GM11168 (cell line): ENCODE results near the gene TOMM40.
"Not testable (repeated sequence)": the region's sequence is repeated elsewhere in the genome, so short reads cannot be mapped to it uniquely, and the experiment has no call there.

Experiments
- in situ Hi-C: fragments of 300-500 bp; cut with MboI; formaldehyde crosslinking; loops from one replicate; pipeline ENCODE4 v1.12.0; 2022; ENCODE audit warnings: low sequenced_read_pairs; ENCODE audit not compliant: unreplicated experiment

TOMM40 gene

DNA sequence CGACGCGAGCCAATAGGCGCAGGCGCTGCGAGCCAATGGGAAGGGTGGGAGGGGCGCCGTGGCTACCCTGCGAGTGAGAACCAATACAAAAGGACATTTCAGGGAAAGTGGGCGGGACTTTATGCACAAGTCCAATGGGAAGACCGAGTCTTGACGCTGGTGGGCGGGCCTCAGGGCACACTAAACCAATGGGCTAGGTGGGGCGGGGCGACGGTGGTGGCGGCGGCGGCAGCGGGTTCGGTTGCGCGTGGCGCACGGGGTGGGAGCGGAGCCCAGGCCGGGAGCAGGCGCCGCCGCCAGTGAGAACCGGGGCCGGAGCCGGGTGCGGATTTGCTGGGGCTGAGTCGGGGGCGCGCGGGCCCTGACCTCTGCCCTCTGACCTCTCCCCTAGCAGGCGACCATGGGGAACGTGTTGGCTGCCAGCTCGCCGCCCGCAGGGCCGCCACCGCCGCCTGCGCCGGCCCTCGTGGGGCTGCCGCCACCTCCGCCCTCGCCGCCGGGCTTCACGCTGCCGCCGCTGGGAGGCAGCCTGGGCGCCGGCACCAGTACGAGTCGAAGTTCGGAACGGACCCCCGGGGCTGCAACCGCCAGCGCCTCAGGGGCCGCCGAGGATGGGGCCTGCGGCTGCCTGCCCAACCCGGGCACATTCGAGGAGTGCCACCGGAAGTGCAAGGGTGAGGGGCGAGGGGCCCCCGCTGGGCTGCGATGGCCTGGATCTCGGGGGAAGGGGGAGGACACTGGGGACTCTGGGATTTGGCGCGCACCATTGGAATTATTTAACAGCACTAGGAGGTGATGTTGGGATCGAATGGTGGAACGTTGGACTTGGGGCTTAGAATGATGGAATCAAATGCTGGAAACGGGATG lies at the start of gene TOMM40:
TSS of gene TOMM40 (plus strand) at position 239 of the 867 bp plus-strand sequence. CDS start at position 401, 162 bp downstream.
- in situ Hi-C loops = no loop called here

DNA sequence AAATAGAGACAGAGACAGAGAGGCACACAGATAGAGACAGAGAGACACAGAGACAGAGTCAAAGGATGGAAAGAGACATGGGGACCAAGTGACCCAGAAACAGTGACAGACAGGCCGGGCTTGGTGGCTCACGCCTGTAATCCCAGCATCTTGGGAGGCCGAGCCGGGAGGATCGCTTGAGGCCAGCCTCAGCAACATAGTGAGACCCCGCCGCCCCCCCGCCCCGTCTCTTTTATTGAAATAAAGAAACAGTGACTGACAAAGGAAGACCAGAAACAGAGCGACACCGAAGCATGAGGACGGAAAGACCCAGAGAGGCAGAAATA lies 45.8 kb upstream of the TOMM40 start:
- in situ Hi-C loops = no loop called here

DNA sequence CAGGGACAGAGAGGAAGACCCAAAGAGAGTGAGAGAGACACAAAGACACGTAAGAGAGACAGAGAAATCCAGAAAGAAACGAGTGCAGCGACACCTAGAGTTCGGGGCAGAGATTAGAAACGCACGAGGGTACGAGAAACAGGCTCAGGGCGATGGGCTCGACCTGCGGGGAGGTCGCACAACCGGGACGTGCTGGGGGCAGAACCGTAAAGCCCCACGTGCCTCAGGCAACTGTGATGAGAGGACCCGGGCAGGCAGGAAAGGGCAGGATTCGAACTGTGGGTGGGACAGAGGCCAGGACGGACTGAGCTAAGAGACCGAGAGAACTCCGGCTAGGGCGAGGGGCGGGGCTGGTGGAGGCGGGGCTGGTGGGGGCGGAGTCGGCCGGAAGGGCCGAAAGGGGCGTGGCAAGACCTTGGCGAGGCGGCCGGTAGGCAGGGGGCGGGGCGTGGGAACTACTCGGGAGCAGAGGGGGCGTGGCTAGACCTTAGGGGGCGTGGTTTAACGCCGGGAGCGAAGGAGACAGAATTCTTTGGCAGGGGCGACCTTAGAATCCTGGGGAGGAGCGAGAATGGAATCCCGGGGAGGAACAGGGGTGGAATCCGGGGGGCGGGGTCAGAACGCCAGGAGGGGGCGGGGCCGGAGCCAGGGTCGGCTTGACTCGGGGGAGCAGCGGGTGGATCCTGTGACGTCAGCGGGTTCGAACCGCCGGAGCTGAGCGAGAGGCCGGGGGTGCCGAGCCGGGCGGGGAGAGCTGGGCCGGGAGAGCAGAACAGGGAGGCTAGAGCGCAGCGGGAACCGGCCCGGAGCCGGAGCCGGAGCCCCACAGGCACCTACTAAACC lies 45.2 kb upstream of the TOMM40 start, which contains the start of gene NECTIN2:
TSS of gene NECTIN2 (plus strand) at position 686 of the 843 bp plus-strand sequence. CDS start 229 bp downstream, outside the sequence.
- in situ Hi-C loops = no loop called here

DNA sequence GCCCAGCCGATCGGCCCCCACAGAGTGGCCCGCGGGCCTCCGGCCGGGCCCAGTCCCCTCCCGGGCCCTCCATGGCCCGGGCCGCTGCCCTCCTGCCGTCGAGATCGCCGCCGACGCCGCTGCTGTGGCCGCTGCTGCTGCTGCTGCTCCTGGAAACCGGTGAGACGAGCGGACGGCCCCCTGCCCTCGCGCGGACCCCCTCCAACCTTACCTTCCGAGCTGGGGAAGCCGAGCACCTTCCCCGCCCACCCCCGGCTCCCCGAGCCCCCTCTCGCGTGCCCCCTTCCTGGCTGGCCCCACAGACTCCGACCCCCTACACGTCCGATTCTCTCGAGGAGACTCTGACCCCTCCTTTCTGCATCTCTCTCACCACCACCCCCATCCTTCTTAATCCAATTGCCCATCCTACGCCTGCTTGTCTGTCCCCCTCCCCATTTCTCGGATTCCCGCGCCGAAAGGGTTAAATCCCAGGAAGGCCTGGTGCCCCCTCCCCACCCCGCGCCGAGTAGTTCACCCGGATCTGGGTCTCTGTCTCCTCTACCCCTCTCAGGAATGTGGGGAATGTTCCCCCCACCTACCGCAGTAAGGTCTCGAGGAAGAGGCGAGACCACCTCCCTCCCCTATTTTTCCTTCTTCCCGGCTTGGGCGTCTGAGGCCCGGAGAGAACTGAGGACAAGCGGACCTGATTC lies 44.5 kb upstream of the TOMM40 start:
- in situ Hi-C loops = no loop called here

DNA sequence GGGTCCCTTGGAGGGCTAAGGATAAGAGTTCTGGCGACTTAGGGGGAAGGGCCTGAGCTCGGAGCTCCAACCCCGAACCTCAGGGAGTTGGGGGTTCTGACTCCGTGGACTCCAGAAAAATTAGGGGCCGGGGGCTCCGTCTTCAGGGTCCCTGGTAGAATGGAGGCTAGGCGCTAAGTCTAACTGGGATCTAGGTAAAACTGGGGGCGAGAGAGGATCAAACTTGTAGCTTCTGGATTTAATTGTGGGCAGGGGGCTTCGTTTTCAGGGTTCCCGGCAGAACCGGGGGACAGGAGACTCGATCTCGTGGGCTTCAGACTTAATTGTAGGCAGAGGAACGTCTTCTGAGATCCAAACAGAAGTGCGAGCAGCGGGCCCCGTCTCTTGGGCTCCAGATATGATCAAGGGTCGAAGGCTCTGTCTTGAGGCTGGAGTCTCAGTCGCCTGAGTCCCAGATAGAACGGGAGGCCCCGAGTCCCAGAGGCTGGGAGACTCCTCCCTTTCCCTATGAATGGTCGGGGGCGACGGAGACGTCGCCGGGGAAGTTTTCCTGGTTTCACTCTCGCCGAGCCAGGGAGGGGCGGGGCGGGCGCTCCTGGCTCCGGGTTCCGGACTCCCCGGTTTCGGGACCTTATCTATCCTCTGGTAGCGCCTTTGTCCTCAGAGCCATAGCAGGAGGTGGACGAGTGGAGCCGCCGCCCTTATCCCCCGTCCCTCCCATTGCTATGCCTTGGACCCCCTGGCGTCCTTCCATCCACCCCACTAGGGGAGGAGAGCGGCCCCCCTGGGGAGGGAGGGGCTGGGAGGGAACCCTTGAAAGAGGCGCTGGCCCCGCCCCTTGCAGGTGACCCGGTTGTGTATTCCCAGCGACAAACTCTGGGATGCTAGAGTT lies 43.7 kb upstream of the TOMM40 start:
- in situ Hi-C loops = no loop called here

DNA sequence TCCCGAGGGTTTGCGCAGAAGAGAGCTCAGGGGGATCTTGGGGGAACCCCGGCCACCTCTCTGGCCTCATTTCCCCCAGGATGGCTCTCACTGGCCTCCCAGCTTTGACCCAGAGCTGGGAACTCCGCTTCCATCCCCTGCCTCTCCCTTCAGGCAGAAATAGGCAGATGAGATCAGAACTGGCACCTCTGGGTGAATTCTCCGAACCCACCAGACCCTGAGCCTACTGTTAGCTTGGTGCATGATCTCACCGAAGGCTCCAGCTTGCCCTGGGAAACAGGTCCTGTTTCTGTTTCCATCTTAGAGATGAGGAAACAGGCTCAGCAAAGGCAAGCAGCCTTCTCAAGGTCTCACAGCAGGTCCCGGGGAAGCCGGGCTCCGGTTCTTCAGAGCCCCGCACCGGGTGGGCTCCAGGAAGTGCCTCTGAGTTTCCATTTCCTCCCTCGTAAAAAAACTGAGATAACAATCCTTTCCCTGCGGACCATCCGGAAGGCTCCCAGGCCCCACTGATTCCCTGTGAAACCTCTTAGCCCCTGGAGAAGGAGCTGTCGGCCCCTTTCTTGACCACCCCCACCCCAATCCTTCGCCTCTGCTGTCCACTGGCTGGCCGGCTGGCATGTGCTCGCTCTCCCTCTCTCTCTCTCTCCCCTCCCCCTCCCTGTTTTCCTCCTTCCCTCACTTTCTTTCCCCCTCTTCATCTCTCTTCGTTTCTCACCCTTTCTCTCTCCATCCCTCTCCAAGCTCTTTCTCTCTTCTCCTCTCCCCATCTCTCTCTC lies 42.8 kb upstream of the TOMM40 start:
- in situ Hi-C loops = no loop called here

DNA sequence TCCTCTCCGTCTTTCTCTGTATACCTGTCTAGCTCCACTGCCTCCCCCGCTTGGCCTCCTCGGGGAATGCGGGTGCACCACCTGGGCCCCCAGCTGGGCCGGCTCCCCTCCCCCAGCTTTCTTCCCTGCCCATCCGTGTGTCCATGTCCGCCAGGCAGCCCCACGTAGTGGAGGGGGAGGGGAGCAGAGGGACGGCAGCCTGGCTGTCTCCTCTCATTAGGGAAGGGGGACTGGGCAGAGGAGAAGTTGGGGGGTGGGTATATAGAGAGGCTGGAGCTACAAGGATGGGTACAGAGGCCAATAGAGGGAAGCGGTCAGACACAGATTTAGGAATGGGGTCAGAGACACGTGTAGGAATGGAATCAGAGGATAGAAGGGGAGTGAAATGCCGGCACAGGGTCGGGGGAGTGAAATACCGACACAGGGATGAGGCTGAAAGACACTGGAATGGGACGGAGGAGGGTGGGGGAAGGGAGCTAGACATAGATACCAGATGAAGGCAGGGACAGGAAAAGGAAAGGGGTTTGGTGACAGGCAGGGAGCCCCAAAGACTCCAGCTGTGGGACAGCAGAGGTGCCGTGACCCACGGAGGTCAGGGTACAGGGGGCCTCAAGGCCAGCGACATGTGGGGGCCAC lies 42.1 kb upstream of the TOMM40 start:
- in situ Hi-C loops = no loop called here

DNA sequence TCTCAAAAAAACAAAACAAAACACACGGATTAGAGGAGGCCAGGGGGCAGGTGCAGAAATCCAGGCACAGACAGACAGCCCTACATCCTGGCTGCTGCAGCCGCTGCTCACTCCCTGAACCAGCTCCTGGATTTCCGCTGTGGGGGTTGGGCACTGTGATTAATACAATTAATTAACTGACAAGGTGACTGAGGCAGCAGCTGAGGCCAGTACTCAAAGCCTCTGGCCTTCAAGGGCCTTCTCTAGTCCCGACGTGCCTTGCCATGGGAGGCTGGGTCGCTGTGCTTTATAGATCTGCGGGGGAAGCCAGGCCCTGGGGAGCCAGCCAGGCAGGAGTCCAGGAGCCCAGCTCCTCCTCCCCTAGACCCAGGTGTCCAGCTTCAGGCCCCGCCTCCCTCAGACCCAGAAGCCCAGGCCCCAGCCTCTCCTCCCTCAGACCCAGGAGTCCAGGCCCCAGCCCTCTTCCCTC lies 40.4 kb upstream of the TOMM40 start:
- in situ Hi-C loops = no loop called here

DNA sequence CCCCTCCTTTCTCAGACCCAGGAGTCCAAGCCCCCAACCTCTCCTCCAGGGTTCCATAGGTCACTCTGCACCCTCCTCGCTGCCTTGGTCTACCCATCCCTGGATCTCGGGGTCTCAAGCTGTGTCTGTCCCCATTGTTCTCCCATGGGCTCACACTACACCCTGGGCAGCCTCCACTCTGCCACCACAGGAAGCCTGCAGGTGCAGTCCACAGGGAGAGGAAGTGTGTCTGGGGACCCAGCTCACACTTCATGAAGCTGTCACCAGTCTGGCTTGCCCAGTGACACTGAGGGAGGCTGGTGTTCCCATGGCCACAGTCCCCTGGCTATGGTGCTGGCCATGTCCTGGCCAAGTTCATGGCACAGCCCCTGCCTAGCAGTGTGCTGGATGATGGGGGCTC lies 39.6 kb upstream of the TOMM40 start:
- in situ Hi-C loops = no loop called here

DNA sequence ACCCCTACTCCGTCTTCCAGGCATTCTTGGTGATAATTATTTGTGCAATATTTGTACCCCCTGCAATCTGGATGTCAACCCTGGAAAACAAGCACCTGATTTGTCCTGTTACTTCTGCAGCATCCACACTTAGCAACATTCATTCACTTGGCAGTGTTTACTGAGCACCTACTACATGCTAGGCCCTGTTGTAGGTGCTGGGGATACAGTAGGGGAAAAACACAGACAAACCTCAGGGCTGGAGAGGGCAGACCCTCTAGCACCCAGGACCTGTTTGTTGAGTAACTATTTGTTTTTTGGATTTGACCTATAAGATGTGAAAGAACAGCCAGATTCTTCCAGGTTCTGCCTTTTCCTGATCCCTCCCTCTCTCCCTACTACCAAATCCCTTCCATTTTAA lies 35.4 kb upstream of the TOMM40 start:
- in situ Hi-C loops = no loop called here

DNA sequence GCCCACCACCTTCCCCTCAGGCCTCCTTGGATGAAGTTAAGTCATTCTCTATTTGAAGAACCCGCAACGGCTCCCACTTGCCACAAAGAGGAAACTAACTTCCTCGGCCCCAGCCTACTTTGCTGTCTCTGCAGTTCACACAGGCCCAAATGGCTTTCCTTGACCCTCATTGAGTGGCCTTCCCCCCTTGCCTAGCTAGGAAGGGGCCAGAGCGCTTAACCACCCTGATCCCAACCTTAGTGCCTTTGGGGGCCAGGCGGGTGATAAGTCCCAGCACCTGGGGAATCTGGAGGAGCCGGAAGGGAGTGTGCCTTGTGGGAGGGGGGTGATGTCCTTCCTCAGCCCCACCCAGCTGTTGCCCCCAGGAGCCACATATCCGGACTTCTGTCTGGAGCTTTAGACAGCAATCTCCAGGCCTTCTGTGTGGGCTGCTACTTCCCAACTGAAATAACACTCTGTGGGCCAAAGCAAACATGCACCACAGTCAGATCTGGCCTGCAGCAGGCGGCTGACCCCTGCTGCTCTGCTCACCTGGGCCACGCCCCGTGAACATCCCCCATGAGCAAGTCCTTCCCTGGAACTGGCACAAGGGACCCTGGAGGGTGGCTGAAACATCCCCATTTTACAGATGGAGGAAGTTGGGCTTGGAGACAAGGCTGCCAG lies 34.5 kb upstream of the TOMM40 start:
- in situ Hi-C loops = no loop called here

DNA sequence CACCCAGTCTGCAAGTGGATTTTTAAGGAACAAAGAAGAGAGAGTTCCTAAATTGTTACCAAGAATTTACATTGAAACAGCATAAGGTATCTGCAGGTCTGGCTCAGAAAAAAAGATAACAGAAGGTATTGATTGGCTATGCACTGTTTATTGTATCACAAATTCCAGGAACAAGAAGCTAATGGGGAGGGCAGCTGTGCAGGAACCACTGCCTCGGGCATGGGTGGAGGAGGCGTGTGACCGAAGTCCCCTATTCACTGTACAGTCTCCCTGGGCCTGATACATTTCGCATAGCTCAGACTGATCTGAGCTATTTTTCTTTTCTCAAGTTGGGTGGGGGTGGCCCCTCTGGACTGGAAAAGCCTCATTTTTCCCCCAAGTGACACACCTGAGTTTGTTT lies 33.2 kb upstream of the TOMM40 start:
- in situ Hi-C loops = no loop called here

DNA sequence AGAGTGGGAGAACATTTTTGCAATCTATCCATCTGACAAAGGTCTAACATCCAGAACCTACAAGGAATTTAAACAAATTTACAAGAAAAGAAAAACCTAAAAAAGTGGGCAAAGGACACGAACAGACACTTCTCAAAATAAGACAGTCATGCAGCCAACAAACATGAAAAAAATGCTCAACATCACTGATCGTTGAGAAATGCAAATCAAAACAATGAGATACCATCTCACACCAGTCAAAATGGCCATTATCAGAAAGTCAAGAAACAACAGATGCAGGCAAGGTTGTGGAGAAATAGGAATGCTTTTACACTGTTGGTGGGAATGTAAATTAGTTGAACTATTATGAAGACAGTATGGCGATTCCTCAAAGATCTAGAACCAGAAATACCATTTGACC lies 29.5 kb upstream of the TOMM40 start:
- in situ Hi-C loops = not testable (repeated sequence)

DNA sequence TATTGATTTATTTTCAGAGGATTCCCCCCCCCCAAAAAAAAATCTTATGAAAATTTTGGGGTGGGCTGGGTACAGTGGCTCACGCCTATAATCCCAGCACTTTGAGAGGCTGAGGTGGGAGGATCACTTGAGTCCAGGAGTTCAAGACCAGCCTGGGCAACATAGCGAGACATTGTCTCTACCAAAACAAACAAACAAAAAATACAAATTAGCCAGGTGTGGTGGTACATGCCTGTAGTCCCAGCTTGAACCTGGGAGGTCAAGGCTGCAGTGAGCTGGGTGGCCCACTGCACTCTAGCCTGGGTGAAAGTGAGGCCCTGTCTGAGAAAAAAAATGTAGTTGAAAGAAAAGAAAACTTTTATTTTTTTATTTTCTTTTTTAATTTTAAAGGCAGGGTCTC lies 27.1 kb upstream of the TOMM40 start:
- in situ Hi-C loops = no loop called here

DNA sequence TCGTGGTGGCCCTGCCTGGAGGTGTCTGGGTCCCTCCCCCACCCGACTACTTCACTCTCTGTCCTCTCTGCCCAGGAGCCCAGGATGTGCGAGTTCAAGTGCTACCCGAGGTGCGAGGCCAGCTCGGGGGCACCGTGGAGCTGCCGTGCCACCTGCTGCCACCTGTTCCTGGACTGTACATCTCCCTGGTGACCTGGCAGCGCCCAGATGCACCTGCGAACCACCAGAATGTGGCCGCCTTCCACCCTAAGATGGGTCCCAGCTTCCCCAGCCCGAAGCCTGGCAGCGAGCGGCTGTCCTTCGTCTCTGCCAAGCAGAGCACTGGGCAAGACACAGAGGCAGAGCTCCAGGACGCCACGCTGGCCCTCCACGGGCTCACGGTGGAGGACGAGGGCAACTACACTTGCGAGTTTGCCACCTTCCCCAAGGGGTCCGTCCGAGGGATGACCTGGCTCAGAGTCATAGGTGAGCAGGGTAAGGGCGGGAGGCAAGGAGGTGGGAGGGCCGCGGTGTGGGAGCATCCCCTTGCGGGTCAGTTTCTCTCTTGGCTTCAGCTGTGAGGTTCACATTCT lies 25.8 kb upstream of the TOMM40 start:
- in situ Hi-C loops = no loop called here

DNA sequence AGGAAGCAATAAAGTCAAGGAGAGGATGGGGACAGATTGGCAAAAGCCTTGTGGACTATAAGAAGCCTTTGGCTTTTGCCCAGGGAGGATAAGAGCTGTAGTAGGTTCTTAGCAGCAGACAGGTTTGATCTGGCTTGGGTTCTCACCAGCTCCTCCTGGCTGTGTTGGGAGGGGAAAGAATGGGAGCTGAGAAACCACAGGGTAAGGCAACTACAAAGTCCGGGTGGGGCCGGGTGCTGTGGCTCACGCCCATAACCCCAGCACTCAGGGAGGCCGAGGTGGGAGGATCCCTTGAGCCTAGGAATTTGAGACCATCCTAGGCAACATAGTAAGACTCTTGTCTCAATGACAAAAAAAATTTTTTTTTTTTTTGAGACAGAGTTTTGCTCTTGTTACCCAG lies 24.4 kb upstream of the TOMM40 start:
- in situ Hi-C loops = no loop called here

DNA sequence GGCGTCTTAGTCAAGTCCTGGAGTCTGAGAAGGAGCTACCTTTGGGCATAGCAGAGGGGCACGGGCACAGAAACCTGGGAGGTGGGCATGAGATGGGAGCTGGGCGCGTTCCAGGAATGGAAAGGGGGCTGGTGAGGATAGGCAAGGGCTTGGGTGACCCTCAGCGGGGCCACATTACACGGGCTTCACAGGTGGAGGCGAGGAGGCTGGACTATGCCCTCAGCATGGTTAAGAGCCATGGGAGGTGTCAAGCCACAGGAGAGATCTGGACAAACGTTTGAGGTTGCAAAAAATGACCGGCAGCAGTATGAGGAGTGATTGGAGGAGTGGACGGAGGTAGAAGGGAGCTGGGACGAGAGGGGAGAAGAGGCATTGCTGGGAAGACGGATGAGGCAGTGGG lies 23.5 kb upstream of the TOMM40 start:
- in situ Hi-C loops = no loop called here
